Lower lobe of right lung (tissue), 2 donors: ENCODE results near the gene KLF13. TPM values are rescaled to one million over a fixed set of nuclear protein-coding genes. Genes with fewer than 3 reads are reported as not detected.
"Not testable (repeated sequence)": the region's sequence is repeated elsewhere in the genome, so short reads cannot be mapped to it uniquely, and the experiment has no call there.

Experiments
- ATAC-seq, 2 donors: fragments of 200-7000 bp; cut with Tn5 transposase; one replicate each; pipeline ENCODE4 v1.9.1; 2020 to 2022; ENCODE audit warnings: mild to moderate bottlenecking in 2 of 2, moderate library complexity in 2 of 2
- DNase-seq: peaks from one replicate; pipeline ENCODE4 v3.0.0-alpha.2; 2020
- H3K27ac ChIP-seq: fragments of 200-600 bp; one replicate; pipeline ENCODE4 v1.8.0; 2022
- H3K27me3 ChIP-seq: fragments of 200-600 bp; one replicate; pipeline ENCODE4 v1.8.0; 2022; ENCODE audit warnings: low read depth
- H3K36me3 ChIP-seq: fragments of 200-600 bp; one replicate; pipeline ENCODE4 v1.8.0; 2022; ENCODE audit warnings: mild to moderate bottlenecking
- H3K4me1 ChIP-seq: fragments of 200-600 bp; one replicate; pipeline ENCODE4 v1.8.0; 2022
- H3K4me3 ChIP-seq: fragments of 200-600 bp; one replicate; pipeline ENCODE4 v1.8.0; 2022; ENCODE audit warnings: mild to moderate bottlenecking
- H3K9me3 ChIP-seq: fragments of 200-600 bp; one replicate; pipeline ENCODE4 v1.8.0; 2022
- CTCF ChIP-seq: fragments of 200-600 bp; IDR thresholded peaks from one replicate; pipeline ENCODE4 v1.8.0; 2022; ENCODE audit warnings: antibody characterized with exemption, mild to moderate bottlenecking
- intact Hi-C: fragments of 100-400 bp; cut with DNase I; formaldehyde crosslinking; loops from one replicate; pipeline ENCODE4 v1.11.0; 2022
- total RNA-seq: library from RNA; stranded (reverse); fragmentation: NEBNext Ultra II Directional; extraction: Animal tissue kit (Norgen Biotek cat#: 25700); gene quantifications from one replicate; pipeline ENCODE4 v1.2.1, GENCODE V29; 2021
- donor health status: DM: no; HTN: yes; CAD: no; lungs with severe emphysema.

KLF13 gene
- total RNA-seq, 1 donor from 2014 or later: 178 TPM

GRCh38 chr15:31352911-31353811, 26.5 kb downstream of the KLF13 start:
- no peaks in the 10 kb centered on the region for H3K9me3 ChIP-seq
- intact Hi-C loops: no loop called here
- H3K27me3 ChIP-seq: no peaks in the 10 kb centered on the region
- peak overlapping the region; percentile 29 for H3K4me3 ChIP-seq
- no peak for TF ChIP-seq CTCF
- H3K27ac ChIP-seq: peak overlapping the region; percentile 86
- DNase-seq (peak; percentile 80), ATAC-seq (peak; percentile 68 to 77)
- peaks cover 19% of the 10 kb centered on the region for H3K36me3 ChIP-seq
- H3K4me1 ChIP-seq: peaks cover 100% of the 10 kb centered on the region

- Histone ChIP-seq H3K4me1 (peaks cover 100% of the 10 kb centered on the region), H3K36me3 (peaks cover 14% of the 10 kb centered on the region), H3K27me3 (no peaks in the 10 kb centered on the region), H3K4me3 (peak overlapping the region; percentile 29), H3K27ac (peak overlapping the region; percentile 86), H3K9me3 (no peaks in the 10 kb centered on the region)
- ATAC-seq (peak; percentile 20 to 43), DNase-seq (peak; percentile 45)
- TF ChIP-seq CTCF: no peak
- intact Hi-C loops: no loop called here
Measured at GRCh38 chr15:31353931-31354330, 27.3 kb downstream of the KLF13 start.

GRCh38 chr15:31356097-31356496, 29.5 kb downstream of the KLF13 start:
- intact Hi-C loops, H3K27me3 ChIP-seq, H3K9me3 ChIP-seq, ATAC-seq, H3K4me3 ChIP-seq: not testable (repeated sequence)
- H3K27ac ChIP-seq: peak overlapping the region; percentile 93
- DNase-seq: peak; percentile 36
- peaks cover 12% of the 10 kb centered on the region for H3K36me3 ChIP-seq
- H3K4me1 ChIP-seq: peaks cover 100% of the 10 kb centered on the region

- DNase-seq (peak; percentile 48), ATAC-seq (no peak)
- no peak overlapping the region for H3K4me3 ChIP-seq
- no peaks in the 10 kb centered on the region for H3K9me3 ChIP-seq
- H3K27ac ChIP-seq: peak overlapping the region; percentile 93
- H3K4me1 ChIP-seq: peaks cover 100% of the 10 kb centered on the region
- H3K27me3 ChIP-seq: no peaks in the 10 kb centered on the region
- intact Hi-C loops: no loop called here
- no peak for TF ChIP-seq CTCF
- peaks cover 12% of the 10 kb centered on the region for H3K36me3 ChIP-seq
Measured at GRCh38 chr15:31357148-31357547, 30.5 kb downstream of the KLF13 start.

DNA sequence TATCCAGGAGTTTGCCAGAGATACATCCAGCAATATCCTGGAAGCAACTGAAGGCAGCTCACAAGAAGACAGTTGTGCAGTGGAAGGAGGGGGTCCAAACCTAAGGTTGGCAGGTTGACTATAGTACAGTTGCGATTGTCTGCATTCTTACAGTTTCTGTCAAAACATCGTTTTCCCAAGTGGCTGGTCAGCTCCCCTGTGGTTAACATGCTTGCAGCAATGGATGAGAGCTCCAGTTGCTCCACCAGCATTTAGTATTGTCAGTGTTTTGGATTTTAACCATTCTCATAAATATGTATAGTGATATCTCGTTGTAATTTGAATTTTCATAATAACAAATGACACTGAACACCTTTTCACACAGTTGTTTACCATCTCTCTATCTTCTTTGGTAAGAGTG, 31.5 kb downstream of the KLF13 start:
- Histone ChIP-seq H3K4me3 (no peak overlapping the region), H3K4me1 (peaks cover 100% of the 10 kb centered on the region), H3K36me3 (peaks cover 12% of the 10 kb centered on the region), H3K9me3 (no peaks in the 10 kb centered on the region), H3K27me3 (no peaks in the 10 kb centered on the region), H3K27ac (peak overlapping the region; percentile 93)
- ATAC-seq (no peak), DNase-seq (no peak)
- intact Hi-C loops: no loop called here
- no peak for TF ChIP-seq CTCF

DNA sequence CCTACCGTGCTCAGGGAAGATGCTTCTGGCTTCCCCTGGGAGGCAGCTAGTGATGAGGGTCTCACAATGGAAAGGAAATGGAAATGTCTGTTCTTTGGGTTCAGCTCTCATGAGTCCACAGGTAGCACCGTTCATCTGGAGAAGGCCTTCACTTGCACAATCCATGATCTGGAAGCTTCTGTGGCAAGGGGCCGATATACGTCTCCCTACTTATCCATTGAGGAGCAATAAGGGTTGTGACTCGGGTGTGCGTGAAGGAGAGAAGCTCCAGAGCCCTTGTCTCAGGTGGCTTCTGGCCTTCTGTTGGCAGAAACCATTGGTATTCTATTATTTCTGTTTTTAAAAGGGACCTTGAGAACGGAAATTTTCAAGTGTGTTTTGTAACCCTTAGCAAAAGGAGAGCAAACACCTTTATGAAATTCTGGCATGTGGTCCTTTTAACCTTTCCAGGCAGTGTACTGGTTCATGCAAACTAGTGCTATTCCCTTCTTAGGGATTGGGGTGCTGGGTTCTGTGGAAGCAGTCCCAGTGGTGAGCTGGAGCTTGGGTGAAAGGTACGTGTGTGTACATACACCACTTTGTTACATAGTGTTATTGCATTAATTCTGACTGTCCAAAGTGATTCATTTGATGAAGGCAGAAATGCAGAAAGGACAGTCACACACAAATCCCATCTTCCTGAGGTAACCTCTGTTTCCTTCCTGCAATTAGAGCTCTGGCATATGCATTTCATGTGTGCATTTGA, 32.5 kb downstream of the KLF13 start:
- intact Hi-C loops: no loop called here
- no peak for TF ChIP-seq CTCF
- Histone ChIP-seq H3K27ac (peak overlapping the region; percentile 93), H3K4me3 (peak overlapping the region; percentile 20), H3K27me3 (no peaks in the 10 kb centered on the region), H3K4me1 (peaks cover 100% of the 10 kb centered on the region), H3K9me3 (no peaks in the 10 kb centered on the region), H3K36me3 (peaks cover 12% of the 10 kb centered on the region)
- ATAC-seq (peak; percentile 54 to 73), DNase-seq (no peak)
